IPS-15b (cell line): Measurements from ENCODE around the gene DDRGK1.

Source experiments
- H3K27me3 ChIP-seq: one replicate; pipeline ENCODE4 v1.6.1; 2013; ENCODE audit warnings: low read length; ENCODE audit not compliant: control insufficient read depth, insufficient read depth
- H3K36me3 ChIP-seq: one replicate; pipeline ENCODE4 v1.6.1; 2013; ENCODE audit warnings: low read length; ENCODE audit not compliant: control insufficient read depth, insufficient read depth
- H3K4me1 ChIP-seq: one replicate; pipeline ENCODE4 v1.6.1; 2013; ENCODE audit warnings: mild to moderate bottlenecking, low read length; ENCODE audit not compliant: control insufficient read depth, insufficient read depth
- H3K4me3 ChIP-seq: one replicate; pipeline ENCODE4 v1.5.1; 2013; ENCODE audit warnings: low read depth, low read length
- H3K9ac ChIP-seq: one replicate; pipeline ENCODE4 v1.6.1; 2013; ENCODE audit warnings: low read depth, mild to moderate bottlenecking, low read length
- H3K9me3 ChIP-seq: one replicate; pipeline ENCODE4 v1.6.1; 2013; ENCODE audit warnings: mild to moderate bottlenecking, low read length; ENCODE audit not compliant: control insufficient read depth, insufficient read depth

The DDRGK1 gene

GRCh38 chr20:3233131-3233990 is 28.9 kb upstream of the DDRGK1 start:
- Histone ChIP-seq H3K4me1 (no peaks in the 10 kb centered on the region), H3K9me3 (no peaks in the 10 kb centered on the region), H3K36me3 (peaks cover 27% of the 10 kb centered on the region), H3K9ac (no peak overlapping the region), H3K4me3 (no peak overlapping the region), H3K27me3 (peaks cover 15% of the 10 kb centered on the region)

GRCh38 chr20:3231889-3232588 is 27.6 kb upstream of the DDRGK1 start:
- Histone ChIP-seq H3K9ac (no peak overlapping the region), H3K9me3 (no peaks in the 10 kb centered on the region), H3K4me1 (no peaks in the 10 kb centered on the region), H3K4me3 (no peak overlapping the region), H3K36me3 (peaks cover 29% of the 10 kb centered on the region), H3K27me3 (peaks cover 4% of the 10 kb centered on the region)

GRCh38 chr20:3231116-3231515 is 26.6 kb upstream of the DDRGK1 start:
- Histone ChIP-seq H3K36me3 (peaks cover 29% of the 10 kb centered on the region), H3K27me3 (no peaks in the 10 kb centered on the region), H3K4me1 (no peaks in the 10 kb centered on the region), H3K4me3 (no peak overlapping the region), H3K9ac (no peak overlapping the region), H3K9me3 (no peaks in the 10 kb centered on the region)

GRCh38 chr20:3229798-3230197 is 25.3 kb upstream of the DDRGK1 start:
- Histone ChIP-seq H3K27me3 (no peaks in the 10 kb centered on the region), H3K9ac (no peak overlapping the region), H3K36me3 (peaks cover 26% of the 10 kb centered on the region), H3K9me3 (no peaks in the 10 kb centered on the region), H3K4me3 (no peak overlapping the region), H3K4me1 (no peaks in the 10 kb centered on the region)

- Histone ChIP-seq H3K4me1 (no peaks in the 10 kb centered on the region), H3K4me3 (no peak overlapping the region), H3K9me3 (no peaks in the 10 kb centered on the region), H3K36me3 (peaks cover 26% of the 10 kb centered on the region), H3K9ac (no peak overlapping the region), H3K27me3 (no peaks in the 10 kb centered on the region)
These were observed 24.7 kb upstream of the DDRGK1 start for GRCh38 chr20:3229158-3229557.

- Histone ChIP-seq H3K4me1 (no peaks in the 10 kb centered on the region), H3K36me3 (peaks cover 26% of the 10 kb centered on the region), H3K4me3 (no peak overlapping the region)
These were observed 24.2 kb upstream of the DDRGK1 start for GRCh38 chr20:3228750-3229032.

GRCh38 chr20:3227936-3228749 is 23.7 kb upstream of the DDRGK1 start:
- Histone ChIP-seq H3K9me3 (no peaks in the 10 kb centered on the region), H3K9ac (no peak overlapping the region), H3K27me3 (no peaks in the 10 kb centered on the region), H3K36me3 (peaks cover 26% of the 10 kb centered on the region), H3K4me3 (no peak overlapping the region), H3K4me1 (no peaks in the 10 kb centered on the region)

More at GRCh38 chr20:3228750-3229032, 24.2 kb upstream of the DDRGK1 start:
- no peaks in the 10 kb centered on the region for H3K9me3 ChIP-seq
- H3K27me3 ChIP-seq, result no peaks in the 10 kb centered on the region
- no peak overlapping the region for H3K9ac ChIP-seq

GRCh38 chr20:3227506-3227905 is 23.0 kb upstream of the DDRGK1 start:
- no peak overlapping the region for H3K9ac ChIP-seq
- peaks cover 26% of the 10 kb centered on the region for H3K36me3 ChIP-seq
- H3K27me3 ChIP-seq, result no peaks in the 10 kb centered on the region
- no peaks in the 10 kb centered on the region for H3K9me3 ChIP-seq
- H3K4me3 ChIP-seq, result no peak overlapping the region
- H3K4me1 ChIP-seq, result peaks cover 2% of the 10 kb centered on the region

GRCh38 chr20:3226864-3227263 is 22.4 kb upstream of the DDRGK1 start:
- Histone ChIP-seq H3K9ac (no peak overlapping the region), H3K9me3 (no peaks in the 10 kb centered on the region), H3K4me1 (peaks cover 2% of the 10 kb centered on the region), H3K4me3 (no peak overlapping the region), H3K36me3 (peaks cover 24% of the 10 kb centered on the region), H3K27me3 (no peaks in the 10 kb centered on the region)

GRCh38 chr20:3226093-3226492 is 21.6 kb upstream of the DDRGK1 start:
- Histone ChIP-seq H3K4me3 (no peak overlapping the region), H3K9ac (no peak overlapping the region), H3K9me3 (no peaks in the 10 kb centered on the region), H3K27me3 (no peaks in the 10 kb centered on the region), H3K4me1 (peaks cover 2% of the 10 kb centered on the region), H3K36me3 (peaks cover 31% of the 10 kb centered on the region)

GRCh38 chr20:3224681-3225421 is 20.4 kb upstream of the DDRGK1 start:
- Histone ChIP-seq H3K9me3 (no peaks in the 10 kb centered on the region), H3K4me3 (no peak overlapping the region), H3K27me3 (no peaks in the 10 kb centered on the region), H3K9ac (no peak overlapping the region), H3K36me3 (peaks cover 25% of the 10 kb centered on the region), H3K4me1 (peaks cover 2% of the 10 kb centered on the region)
